Mononuclear cell (primary cell): ENCODE measurements around the gene ANKRD44. TPM values are rescaled to one million over a fixed set of nuclear protein-coding genes. Genes with fewer than 3 reads are reported as not detected.

ENCODE experiments used
- H3K27me3 ChIP-seq: 2 replicates; pipeline ENCODE4 v1.6.0; 2011; ENCODE audit warnings: low read length, control low read depth; ENCODE audit not compliant: insufficient read depth
- H3K4me1 ChIP-seq: 2 replicates; pipeline ENCODE4 v1.5.1; 2011; ENCODE audit warnings: mild to moderate bottlenecking, low read length, control low read depth; ENCODE audit not compliant: insufficient read depth
- H3K4me3 ChIP-seq: 2 replicates; pipeline ENCODE4 v1.5.1; 2011; ENCODE audit warnings: mild to moderate bottlenecking, low read length, moderate library complexity
- H3K9me3 ChIP-seq: 2 replicates; pipeline ENCODE4 v1.5.1; 2011; ENCODE audit warnings: low read depth, mild to moderate bottlenecking, control low read depth, low read length
- total RNA-seq: library from RNA; depleted of rRNA; stranded (reverse); fragments of >200 nt; gene quantifications from one replicate; pipeline ENCODE4 v1.2.3, GENCODE V29; 2012

The ANKRD44 gene
- total RNA-seq, 1 donor = 171 TPM

DNA sequence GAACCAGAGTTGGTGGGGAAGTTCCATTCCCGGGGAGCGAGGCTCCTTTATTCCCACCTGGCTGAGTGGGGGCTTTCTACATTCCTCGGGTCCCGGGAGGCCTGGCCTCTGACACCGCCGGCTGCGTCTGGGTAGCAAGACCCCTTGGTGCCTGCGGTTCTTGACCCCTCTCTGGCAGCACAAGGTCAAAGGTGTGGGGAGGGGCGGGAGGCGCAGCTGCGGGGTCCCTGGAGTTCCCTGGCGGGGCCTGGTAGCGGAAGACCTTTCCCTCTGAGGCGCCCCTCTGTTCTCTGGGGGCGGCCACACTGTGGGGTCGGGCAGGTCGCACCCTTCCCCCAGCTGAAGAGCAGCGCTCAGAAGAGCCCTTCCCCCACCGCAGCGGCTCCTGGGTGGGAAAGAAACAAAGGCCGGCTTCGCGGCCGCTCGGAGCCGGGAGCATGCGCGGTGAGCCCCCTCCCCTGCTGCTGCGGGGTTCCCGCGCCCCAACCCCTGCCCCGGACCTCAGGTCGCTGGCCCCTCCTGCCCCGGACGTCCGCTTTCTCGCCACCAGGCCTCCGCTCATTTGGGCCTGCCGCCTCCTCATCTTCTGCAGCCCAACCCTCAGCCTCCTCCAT is 146.3 kb downstream of the ANKRD44 start:
- no peaks in the 10 kb centered on the region for H3K27me3 ChIP-seq
- no peaks in the 10 kb centered on the region for H3K9me3 ChIP-seq
- peaks cover 75% of the 10 kb centered on the region for H3K4me1 ChIP-seq
- no peak overlapping the region for H3K4me3 ChIP-seq

DNA sequence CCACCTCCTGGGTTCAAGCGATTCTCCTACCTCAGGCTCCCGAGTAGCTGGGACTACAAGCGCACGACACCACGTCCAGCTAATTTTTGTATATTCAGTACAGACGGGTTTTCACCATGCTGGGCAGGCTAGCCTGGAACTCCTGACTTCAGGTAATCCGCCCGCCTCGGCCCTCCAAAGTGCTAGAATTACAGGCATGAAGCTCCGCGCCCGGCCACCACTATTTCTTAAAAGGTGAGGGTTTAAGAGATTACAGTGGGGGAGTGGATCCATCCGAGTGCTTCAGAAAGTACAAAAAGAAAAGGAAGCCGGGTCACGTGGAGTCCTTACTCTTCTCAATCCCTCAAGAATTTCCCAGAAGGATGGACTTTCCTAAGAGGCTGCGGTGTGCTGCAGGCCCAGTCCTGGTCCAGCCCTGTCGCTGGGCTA is 146.9 kb downstream of the ANKRD44 start:
- peaks cover 75% of the 10 kb centered on the region for H3K4me1 ChIP-seq

DNA sequence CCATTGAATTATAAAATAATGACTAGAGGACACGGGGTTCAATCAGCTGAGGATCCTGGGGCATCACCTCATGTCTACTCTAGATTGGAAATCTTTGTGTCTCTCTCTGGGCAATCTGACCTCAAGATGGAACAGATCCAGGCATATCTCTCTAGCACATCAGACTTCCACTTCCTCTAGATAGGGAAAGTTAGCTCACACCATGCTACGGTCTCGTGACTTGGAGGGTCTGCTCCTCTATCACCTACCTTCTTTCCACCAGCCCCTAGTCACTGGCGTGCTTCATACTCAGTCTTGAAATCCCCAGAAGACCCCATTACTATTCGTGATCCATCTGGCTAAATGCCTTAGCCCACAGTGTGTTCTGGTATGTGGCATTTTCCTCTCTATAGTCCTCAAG is 148.8 kb downstream of the ANKRD44 start:
- Histone ChIP-seq H3K4me3 (no peak overlapping the region), H3K4me1 (peaks cover 78% of the 10 kb centered on the region), H3K9me3 (no peaks in the 10 kb centered on the region)

More for the DNA sequence above, 146.9 kb downstream of the ANKRD44 start:
- Histone ChIP-seq H3K4me3 (no peak overlapping the region), H3K9me3 (no peaks in the 10 kb centered on the region), H3K27me3 (no peaks in the 10 kb centered on the region)

DNA sequence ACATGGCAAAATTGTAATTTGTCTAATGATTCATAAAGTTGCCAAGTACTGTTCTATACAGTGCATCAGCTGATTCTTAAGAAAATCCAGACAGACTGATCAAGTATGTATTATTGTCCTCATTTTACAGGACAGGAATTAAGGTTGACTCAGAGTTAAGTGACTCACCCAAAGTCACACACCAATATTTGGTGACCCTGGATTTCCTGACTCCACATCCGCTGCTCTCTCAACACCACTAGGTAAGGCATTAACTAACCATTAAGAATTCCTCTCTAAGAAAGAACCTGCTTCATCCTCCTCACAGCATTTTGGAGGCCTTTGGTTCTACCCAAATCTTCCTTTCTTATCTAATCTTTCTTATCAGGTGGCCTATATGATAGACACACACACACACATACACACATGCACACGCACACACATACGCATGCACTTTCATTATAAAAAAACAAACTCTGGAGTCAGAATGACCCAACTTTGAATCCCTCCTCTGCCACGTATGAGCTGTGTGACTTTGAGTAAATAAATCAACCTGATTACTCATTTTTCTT is 150.8 kb downstream of the ANKRD44 start:
- no peaks in the 10 kb centered on the region for H3K9me3 ChIP-seq
- H3K4me3 ChIP-seq = no peak overlapping the region
- peaks cover 69% of the 10 kb centered on the region for H3K4me1 ChIP-seq
- no peaks in the 10 kb centered on the region for H3K27me3 ChIP-seq

More for the DNA sequence above, 148.8 kb downstream of the ANKRD44 start:
- no peaks in the 10 kb centered on the region for H3K27me3 ChIP-seq

DNA sequence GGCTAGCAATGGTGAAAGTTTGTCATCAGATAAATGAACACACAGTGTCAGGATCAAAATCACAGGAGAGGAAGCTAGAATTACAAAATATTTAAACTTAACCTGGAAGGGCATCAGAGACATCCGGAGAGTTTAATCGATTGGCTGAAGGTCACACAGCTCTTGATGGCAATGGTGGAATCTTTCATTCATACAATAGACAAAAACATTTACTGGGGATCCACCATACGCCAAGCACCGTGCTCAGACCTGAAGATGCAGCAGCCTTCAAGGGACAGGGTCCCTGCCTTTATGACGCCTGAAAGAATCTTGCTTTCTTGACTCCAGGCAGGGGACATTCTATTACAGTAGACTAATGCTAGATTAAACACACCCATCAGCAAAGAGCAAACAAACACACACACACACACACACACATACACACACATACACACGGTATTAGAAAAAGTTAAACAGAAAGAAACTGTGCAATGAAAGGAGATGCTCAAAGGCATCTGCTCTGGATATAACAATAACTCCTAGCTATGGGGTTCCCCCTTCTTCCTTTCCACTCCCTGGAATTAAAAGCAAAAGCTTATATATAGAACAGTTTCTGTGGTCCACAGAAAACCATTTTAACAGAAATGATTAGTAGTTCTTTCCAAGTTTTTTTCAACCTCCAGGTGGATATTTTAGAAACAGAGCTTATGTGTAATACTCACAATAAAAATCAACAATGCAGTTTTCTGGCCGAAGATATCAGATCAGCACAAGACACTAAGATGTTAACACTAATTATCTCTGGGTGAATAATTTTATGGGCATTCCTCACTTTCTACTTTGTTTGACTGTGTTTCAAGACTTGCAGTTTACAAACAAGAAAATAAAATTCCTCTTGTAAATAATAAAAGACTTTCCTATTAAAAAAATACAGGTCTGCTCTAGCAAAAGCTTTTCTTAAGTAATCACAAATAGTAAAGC is 151.7 kb downstream of the ANKRD44 start:
- H3K27me3 ChIP-seq = no peaks in the 10 kb centered on the region
- H3K4me1 ChIP-seq = peaks cover 72% of the 10 kb centered on the region
- no peaks in the 10 kb centered on the region for H3K9me3 ChIP-seq
- no peak overlapping the region for H3K4me3 ChIP-seq

DNA sequence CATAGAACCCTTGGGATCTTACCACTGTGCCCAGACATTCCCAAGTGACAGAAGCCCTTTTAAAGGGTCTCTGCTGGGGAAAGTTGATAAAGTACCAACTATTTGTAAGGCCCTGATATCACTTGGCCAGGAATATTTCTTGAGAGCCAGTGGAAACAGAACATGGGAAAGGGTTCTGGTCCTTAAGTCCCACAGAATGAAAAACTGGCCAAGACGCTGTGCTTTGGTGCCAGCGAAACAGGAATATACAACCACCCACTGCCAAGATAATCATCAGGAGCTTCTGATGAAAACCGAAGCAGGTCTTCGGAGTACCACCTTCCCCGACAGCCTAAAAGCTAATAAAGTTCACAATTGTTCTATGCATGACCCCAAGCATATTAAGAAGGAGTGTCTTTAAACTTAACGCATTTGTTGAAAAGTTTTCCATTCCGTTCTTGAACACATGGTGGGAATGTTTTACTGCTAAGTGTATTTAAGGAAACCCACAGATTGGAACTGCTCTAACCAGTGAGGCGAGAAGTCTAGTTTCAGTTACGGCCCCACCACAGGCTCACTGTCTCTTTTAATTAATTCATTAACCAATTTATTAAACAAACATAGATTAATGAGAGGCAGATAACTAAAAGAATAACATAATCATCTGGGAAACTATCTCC is 152.6 kb downstream of the ANKRD44 start:
- no peak overlapping the region for H3K4me3 ChIP-seq
- peaks cover 72% of the 10 kb centered on the region for H3K4me1 ChIP-seq
- H3K27me3 ChIP-seq = no peaks in the 10 kb centered on the region
- no peaks in the 10 kb centered on the region for H3K9me3 ChIP-seq

DNA sequence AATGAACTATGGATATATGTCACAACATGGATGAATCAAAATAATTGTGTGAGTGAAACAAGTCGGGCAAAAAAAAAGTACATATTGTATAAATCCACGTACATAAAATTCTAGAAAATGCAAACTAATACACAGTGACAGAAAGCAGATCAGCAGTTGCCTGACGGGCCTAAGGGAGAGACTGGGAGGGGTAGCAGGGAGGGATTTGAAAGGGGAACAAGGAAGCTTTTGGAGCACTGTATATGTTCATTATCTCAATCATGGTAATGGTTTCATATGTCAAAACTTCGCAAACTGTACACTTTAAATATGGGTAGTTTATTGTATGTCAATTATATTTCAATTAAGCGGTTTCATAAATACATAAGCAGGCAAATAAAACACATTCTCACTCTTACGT is 153.8 kb downstream of the ANKRD44 start:
- H3K4me1 ChIP-seq = peaks cover 72% of the 10 kb centered on the region

DNA sequence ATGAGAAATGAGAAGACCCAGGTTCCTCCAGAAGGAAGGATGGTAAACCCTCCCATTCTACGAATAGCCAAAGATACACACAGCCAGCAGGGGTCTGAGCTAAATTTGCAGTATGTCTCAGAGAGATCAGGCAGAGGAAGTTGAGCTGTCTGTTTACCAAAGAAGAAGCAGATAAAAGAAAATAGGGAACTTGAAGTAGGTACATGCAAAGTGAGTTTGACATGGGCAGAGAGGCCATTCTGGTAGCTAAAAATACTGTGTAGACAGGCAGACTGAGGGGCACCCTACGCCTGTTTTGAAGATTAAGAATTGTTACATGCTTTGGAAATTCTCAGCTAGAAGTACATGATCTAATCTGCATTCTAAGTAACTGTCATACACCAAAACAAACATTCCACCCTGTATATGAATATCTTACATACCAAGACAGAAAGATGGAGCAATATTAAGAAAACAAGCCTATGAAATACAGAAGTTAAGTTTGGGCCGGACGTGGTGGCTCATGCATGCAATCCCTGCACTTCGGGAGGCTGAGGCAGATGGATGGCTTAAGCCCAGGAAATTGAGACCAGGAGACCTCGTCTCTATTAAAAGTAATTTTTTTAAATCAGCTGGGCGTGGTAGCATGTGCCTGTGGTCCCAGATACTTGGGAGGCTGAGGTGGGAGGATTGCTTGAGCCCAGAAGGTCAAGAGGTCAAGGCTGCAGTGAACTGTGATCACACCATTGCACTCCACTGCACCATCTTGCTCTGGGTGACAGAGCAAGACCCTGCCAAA is 157.9 kb downstream of the ANKRD44 start:
- Histone ChIP-seq H3K9me3 (no peaks in the 10 kb centered on the region), H3K4me1 (peaks cover 57% of the 10 kb centered on the region), H3K4me3 (no peak overlapping the region), H3K27me3 (no peaks in the 10 kb centered on the region)

More for the DNA sequence above, 153.8 kb downstream of the ANKRD44 start:
- Histone ChIP-seq H3K4me3 (no peak overlapping the region), H3K9me3 (no peaks in the 10 kb centered on the region), H3K27me3 (no peaks in the 10 kb centered on the region)

DNA sequence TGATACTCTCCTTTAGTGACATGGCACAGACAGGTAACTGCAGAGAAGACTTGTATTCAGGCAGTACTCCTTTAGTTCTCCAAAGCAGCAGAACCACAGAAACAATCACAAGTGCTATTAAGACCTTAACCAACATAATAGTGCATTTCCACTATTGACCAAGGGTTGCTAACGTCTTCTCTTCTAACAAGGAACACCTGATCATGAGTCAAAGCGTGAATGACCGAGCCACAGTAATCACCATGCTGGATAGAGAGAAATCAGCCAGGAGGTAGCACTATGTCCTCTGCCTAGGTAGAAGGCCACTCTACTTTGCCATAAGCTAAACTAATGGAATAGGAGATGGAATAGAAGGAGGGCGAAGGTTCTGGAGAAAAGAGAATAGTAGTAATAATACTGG is 161.0 kb downstream of the ANKRD44 start:
- no peaks in the 10 kb centered on the region for H3K27me3 ChIP-seq
- no peaks in the 10 kb centered on the region for H3K9me3 ChIP-seq
- H3K4me3 ChIP-seq = no peak overlapping the region
- H3K4me1 ChIP-seq = peaks cover 74% of the 10 kb centered on the region

DNA sequence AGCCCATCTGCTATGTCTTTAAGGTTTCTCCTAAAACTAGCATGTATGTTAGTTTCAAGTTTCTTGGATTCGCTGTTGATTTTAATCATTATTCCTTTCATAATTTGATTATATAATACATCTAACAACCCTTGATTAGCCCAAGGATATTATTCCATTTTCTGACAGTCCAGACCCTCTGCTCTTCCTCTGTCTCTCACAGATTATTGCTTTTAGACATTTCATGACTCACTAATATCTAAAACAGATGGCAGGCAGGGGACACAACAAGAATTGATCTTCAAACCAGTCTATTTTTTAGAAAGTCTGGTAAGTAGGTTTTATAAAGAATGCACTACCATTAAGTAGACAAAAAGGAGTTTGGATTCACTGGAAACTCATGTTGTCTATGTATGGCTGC is 162.2 kb downstream of the ANKRD44 start:
- H3K27me3 ChIP-seq = no peaks in the 10 kb centered on the region
- H3K9me3 ChIP-seq = no peaks in the 10 kb centered on the region
- peaks cover 73% of the 10 kb centered on the region for H3K4me1 ChIP-seq
- H3K4me3 ChIP-seq = no peak overlapping the region

DNA sequence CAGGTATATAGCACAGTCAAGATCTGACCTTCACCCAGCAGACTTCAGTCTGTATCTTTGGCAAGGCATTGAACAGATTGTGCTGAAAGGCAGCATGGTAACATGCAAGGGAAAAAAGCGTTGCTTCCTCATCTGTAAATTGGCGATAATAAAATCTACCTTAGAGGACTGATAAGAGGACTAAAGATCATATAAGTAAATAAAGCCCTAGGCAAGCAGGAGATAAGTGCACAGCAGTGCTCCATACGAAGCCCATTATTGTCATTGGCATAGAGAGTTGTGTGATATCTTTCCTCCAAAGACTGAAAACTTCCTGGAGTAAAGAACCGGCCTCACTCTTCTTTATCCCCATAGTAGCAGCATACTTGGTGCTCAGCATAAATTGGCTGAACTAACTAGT is 162.6 kb downstream of the ANKRD44 start:
- no peak overlapping the region for H3K4me3 ChIP-seq
- no peaks in the 10 kb centered on the region for H3K9me3 ChIP-seq
- peaks cover 69% of the 10 kb centered on the region for H3K4me1 ChIP-seq
- H3K27me3 ChIP-seq = no peaks in the 10 kb centered on the region

DNA sequence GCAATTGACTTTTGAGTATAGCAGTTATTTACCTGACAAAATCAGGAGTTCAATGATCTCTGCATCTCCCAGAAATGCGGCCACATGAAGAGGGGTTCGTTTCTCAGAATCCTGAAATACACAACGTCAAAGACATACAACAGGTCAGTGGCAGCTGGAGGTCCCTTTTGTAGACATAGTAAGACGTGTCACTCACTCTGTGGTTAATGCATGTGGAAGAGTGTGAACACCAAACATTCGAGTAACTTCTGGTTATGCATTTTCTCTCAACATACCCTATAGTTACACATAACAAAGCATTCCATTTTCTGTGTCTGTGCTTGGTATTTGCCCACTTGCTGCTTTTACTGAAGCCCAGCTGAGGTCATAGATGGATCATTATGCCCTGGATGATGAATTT is 163.6 kb downstream of the ANKRD44 start:
- Histone ChIP-seq H3K4me1 (peaks cover 67% of the 10 kb centered on the region), H3K9me3 (no peaks in the 10 kb centered on the region), H3K27me3 (no peaks in the 10 kb centered on the region), H3K4me3 (no peak overlapping the region)

DNA sequence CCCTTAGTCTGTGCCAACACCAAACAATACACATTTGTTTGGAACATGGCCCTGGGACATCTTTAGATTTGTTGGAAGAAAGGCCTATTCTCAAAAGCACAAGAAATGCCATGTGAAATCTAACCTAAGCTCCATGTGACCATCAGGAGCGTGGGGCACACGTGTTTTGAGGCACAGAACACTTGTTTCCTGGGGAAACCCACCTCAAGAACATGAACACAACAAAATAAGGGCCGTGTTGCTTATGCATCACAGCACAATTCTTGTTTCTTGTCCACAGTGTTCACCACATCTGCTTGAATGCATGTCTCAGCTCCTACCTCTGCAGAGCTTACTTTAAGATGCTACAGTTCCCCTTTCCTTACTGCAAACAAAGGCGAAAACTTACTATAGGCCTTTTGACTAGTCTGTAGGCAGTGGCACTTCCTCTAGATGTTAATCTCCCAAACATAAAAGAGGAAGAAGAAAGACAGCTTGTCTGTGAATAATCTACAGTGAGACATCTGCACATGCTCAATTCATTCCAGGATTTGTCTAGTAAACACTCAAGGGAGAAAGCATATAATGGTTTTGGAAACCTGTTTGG is 165.0 kb downstream of the ANKRD44 start:
- Histone ChIP-seq H3K9me3 (no peaks in the 10 kb centered on the region), H3K4me3 (no peak overlapping the region), H3K27me3 (no peaks in the 10 kb centered on the region), H3K4me1 (peaks cover 66% of the 10 kb centered on the region)

DNA sequence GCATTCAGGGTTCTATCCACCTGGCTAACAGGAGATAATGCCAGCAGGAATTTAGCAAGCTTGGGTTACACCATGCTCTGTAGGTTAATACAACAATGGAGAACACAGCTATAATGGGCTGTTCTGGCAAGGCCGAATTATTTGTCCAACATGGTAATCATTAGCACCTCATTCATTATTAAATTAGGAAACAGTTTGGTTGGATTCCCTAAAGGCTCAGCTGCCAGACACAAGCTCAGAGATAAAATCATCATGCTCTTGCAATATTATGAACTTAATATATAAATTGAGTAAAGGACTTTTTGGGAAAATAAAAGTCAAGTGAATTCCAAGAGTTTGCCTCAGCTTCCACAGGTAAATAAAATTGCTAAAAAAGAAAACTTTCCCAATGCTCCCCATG is 166.4 kb downstream of the ANKRD44 start:
- H3K4me3 ChIP-seq = no peak overlapping the region
- H3K9me3 ChIP-seq = no peaks in the 10 kb centered on the region
- peaks cover 72% of the 10 kb centered on the region for H3K4me1 ChIP-seq
- no peaks in the 10 kb centered on the region for H3K27me3 ChIP-seq
